ENCODE data around the gene OBP2B. TPM values are rescaled to one million over a fixed set of nuclear protein-coding genes. Genes with fewer than 3 reads are reported as not detected.
"Not testable (repeated sequence)": the region's sequence is repeated elsewhere in the genome, so short reads cannot be mapped to it uniquely, and the experiment has no call there.

The OBP2B gene
- total RNA-seq, 1 experiment from 2014 or later, result not detected

GRCh38 chr9:133228474-133229193, 19.6 kb upstream of the OBP2B start:
- not testable (repeated sequence) for DNase-seq, H3K4me3 ChIP-seq, H3K9me3 ChIP-seq, H3K36me3 ChIP-seq, H3K27me3 ChIP-seq

GRCh38 chr9:133227996-133228395, 18.9 kb upstream of the OBP2B start:
- H3K27me3 ChIP-seq, H3K9me3 ChIP-seq, H3K36me3 ChIP-seq: not testable (repeated sequence)

DNA sequence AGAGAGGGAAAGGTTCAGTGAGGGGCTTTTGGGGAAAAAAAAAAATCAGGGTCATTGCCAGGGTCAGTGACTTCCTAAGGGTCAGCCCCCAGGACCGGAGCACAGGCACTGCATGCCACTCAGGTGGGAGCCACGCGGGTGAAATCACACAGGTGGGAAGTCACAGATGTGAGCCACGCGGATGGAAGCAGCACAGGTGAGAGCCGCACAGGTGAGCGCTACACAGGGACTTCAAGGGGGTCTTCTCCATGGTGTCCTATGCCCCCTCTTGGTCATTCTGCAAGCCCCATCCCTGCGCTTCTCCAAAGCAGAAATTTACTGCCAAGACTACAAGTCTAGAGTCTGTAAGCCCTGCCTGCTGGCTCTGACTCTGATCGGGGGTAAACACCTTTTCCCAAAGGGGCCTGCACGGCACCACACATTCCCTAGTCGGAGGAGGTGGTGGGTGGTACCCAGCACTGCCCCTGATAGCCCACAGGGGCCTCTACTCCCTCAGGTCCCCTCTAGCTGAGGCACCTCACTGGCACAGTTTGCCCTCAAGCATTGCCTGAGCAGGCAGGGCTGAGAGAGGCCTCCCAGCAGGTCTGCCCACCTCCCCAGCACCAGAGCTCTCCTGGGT, 18.3 kb upstream of the OBP2B start:
- no peak for DNase-seq
- H3K4me3 ChIP-seq, result no peak overlapping the region
- no peaks in the 10 kb centered on the region for H3K36me3 ChIP-seq
- H3K9me3 ChIP-seq, result no peaks in the 10 kb centered on the region
- H3K27me3 ChIP-seq, result no peaks in the 10 kb centered on the region

More at GRCh38 chr9:133227996-133228395, 18.9 kb upstream of the OBP2B start:
- H3K4me3 ChIP-seq, DNase-seq: not testable (repeated sequence)

DNA sequence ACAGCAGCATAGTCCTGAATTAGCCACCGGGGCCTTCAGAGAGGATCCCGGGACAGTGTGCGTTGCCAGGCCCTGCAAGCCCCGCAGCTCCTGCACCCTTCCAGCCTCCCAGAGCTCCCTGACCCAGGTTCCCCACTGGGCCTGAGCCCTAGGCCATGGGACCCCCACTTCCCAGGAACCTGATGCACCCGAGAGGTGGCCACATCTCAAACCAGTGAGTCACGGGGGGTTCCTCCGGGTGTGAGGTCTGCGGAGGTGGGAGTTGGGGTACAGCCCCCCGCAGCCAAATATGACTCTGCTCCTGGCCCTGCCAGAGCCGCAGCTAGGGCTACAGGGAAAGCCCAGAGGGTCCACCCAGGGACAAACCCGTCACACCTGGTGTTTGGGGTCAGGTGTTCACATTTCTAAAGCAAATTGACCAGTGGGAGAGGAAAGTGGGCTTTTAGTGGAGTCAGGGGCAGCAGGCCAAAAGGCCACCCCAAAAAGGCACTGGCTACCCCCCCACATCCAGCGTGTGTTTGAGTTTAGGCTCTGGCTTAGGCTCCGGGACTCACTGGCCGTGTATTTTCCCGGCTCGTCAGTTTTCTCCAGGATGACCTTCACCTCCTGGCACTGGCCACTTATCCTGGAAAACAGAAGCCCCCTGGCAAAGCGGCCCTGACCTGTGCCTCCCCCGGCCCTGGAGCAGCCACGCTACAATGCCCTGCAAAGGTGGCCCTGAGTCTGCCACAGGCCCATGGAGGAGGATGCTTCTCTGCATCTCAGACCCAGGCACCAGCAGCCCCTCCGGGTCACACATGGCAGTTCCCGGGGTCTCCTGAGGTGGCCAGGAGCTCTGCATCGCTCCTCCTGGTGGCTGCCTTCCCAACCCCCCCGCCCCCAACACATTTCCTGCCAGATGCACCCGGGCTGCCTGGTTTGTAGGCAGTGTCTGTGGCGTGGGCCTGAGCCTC, 17.4 kb upstream of the OBP2B start:
- DNase-seq, result no peak

GRCh38 chr9:133225171-133226011, 16.3 kb upstream of the OBP2B start:
- no peaks in the 10 kb centered on the region for H3K36me3 ChIP-seq
- H3K9me3 ChIP-seq, result no peaks in the 10 kb centered on the region
- DNase-seq, result no peak

More for the DNA sequence above, 17.4 kb upstream of the OBP2B start:
- H3K4me3 ChIP-seq, result no peak overlapping the region
- no peaks in the 10 kb centered on the region for H3K36me3 ChIP-seq
- no peaks in the 10 kb centered on the region for H3K9me3 ChIP-seq
- no peaks in the 10 kb centered on the region for H3K27me3 ChIP-seq

DNA sequence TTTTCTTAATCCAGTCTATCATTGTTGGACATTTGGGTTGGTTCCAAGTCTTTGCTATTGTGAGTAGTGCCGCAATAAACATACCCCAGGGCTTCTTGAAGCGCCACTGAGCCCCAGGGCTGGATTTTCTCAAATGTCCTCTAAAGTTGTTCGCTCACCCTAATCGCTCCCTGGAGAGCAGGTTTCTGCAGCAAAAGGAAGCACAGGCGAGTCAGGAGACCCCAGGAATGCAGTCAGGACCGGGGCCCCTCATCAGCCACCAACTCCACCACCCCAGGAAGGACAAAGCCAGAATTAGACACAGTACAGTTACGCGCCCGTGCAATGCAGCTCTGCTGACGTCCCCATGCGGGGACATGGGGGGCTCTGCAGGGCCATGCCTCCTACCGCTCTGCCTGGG, 15.7 kb upstream of the OBP2B start:
- Histone ChIP-seq H3K27me3 (no peaks in the 10 kb centered on the region), H3K4me3 (no peak overlapping the region), H3K9me3 (no peaks in the 10 kb centered on the region), H3K36me3 (no peaks in the 10 kb centered on the region)
- DNase-seq, result no peak

More at GRCh38 chr9:133225171-133226011, 16.3 kb upstream of the OBP2B start:
- Histone ChIP-seq H3K27me3 (no peaks in the 10 kb centered on the region), H3K4me3 (no peak overlapping the region)

DNA sequence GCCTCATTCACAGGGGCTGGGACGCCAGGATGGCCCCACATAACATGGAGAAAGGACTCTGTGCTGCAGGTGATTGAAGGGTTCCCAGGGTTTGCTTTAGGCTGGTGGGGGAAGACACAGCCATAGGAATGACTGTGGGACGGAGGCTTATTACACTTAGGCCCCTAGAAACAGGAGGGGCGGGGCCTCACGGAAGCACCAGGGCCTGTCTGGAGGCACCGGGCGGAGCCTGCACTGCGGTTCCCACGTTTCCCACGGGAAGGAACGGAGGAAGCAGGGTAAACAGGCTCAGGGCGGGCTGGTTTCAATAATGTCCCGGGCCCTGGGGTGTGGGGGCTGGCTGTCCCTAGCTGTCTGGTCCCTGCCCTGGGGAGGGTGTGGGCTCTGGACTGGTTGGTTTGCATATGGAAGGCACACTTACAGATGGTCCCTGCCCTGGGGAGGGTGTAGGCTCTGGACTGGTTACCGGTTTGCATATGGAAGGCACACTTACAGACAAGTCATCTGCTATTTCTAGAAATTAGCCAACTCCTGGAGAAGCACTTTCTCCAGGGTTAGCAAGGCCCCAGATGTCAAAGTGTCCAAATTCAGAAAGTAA, 14.2 kb upstream of the OBP2B start:
- not testable (repeated sequence) for H3K27me3 ChIP-seq, H3K9me3 ChIP-seq, DNase-seq, H3K36me3 ChIP-seq, H3K4me3 ChIP-seq

- H3K27me3 ChIP-seq, H3K36me3 ChIP-seq, H3K4me3 ChIP-seq, H3K9me3 ChIP-seq, DNase-seq: not testable (repeated sequence)
These were observed 12.9 kb upstream of the OBP2B start for GRCh38 chr9:133221994-133222393.

DNA sequence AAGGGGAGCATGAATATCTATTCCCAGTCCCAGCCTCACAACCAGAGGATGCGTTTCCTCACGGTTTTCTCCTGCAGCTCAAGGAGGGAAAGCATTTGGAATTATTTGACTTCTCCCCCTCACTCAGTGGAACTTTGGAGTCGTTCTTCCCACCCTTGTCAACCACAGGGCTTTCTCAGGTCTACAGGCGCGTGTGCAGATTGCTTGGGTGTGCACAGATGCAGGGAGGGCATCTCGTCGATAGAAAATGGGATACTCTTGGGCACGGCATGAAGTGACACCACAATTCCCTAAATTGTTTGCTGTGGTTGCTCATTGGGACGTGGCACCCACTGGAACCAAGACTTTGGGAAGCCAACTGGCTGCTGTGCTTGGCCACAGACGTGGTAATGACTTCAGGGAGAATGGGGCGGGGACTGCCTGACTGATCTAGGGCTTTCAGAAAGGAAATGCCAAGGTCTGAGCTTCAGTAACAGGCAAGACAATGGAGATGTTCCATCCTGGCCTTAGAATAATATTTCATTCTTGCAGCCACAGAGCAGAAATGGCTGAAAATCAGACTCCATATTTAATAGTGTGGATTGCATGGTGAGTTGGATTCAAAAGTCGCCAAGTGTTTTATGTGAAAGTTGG, 12.2 kb upstream of the OBP2B start:
- H3K4me3 ChIP-seq, result no peak overlapping the region
- no peaks in the 10 kb centered on the region for H3K36me3 ChIP-seq
- no peaks in the 10 kb centered on the region for H3K27me3 ChIP-seq
- no peaks in the 10 kb centered on the region for H3K9me3 ChIP-seq
- DNase-seq, result no peak

- not testable (repeated sequence) for H3K36me3 ChIP-seq, H3K27me3 ChIP-seq, H3K9me3 ChIP-seq, DNase-seq, H3K4me3 ChIP-seq
These were observed 9.3 kb upstream of the OBP2B start for GRCh38 chr9:133218049-133218975.

DNA sequence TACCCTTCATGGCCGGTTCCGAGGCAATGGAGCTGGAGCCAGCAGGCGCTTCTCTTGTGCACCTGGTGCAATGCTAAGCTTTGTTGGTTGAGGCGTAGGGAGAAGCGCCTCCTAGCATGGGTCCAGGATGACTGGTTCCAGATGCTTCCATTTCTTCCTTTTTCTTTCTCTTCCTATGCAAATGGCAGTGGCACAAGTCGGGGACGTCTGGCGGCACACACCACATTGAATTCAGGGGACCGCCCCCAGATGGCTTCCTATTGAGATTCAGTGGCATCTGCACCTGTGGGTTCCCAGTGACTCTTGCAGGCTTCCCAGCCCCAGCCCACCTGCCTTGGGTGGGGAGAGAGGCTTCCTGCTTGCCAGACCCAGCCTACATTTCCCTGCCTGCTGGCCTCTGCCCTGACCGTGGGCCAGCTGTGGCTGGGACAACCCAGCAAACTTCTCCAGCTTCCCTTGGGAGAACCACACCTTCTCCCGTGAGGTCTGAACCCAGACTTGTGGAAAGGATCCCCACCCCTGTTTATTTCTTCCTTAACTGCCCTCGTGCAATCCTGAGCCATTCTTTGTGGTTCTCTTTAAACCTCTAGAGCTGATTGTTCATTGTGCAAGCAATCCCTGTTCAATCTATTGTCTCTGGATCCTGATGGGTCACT, 8.4 kb upstream of the OBP2B start:
- not testable (repeated sequence) for H3K9me3 ChIP-seq, H3K36me3 ChIP-seq, H3K4me3 ChIP-seq, DNase-seq, H3K27me3 ChIP-seq

GRCh38 chr9:133214276-133214675, 5.2 kb upstream of the OBP2B start:
- H3K27me3 ChIP-seq, H3K4me3 ChIP-seq, DNase-seq, H3K36me3 ChIP-seq: not testable (repeated sequence)
- H3K9me3 ChIP-seq, result peaks cover 11% of the 10 kb centered on the region

DNA sequence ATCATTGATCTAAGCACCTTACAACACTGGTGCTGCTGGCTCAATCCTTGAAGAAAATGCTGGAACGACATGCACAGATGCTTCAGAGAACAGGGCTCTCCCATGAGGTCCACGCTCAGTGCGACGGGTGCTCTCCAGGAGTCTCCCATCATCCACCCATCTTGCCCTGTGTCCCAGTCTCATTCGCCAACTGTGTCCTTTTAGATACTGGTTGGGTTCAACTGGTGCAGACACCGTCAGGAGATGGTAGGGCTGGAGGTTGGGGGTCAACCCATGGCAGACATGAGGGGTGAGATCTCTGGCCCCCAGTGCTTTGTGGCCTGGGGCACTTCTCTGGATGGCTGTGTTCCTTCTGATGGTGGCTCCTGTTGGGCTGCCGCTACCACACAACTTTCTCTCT, 1.6 kb upstream of the OBP2B start:
- DNase-seq, result no peak
- Histone ChIP-seq H3K36me3 (no peaks in the 10 kb centered on the region), H3K4me3 (no peak overlapping the region)

DNA sequence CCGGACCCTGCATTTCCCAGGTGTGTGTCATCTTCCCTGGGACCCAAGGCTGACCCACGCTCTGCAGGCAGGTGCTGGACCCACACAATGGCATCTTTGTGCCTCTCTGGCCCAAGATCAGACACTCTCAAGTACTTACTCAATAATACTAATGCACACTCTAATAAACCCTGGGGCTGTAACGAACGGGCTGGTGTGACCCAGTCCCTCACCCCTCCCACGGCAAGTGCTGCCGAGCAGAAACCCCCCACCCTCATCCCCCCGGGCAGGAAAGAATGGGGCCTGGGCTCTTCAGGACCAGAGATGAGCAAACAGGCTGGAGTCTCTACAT, 1.1 kb upstream of the OBP2B start:
- Histone ChIP-seq H3K27me3 (no peaks in the 10 kb centered on the region), H3K9me3 (peaks cover 11% of the 10 kb centered on the region), H3K36me3 (no peaks in the 10 kb centered on the region), H3K4me3 (no peak overlapping the region)
- DNase-seq, result no peak

More for the DNA sequence above, 1.6 kb upstream of the OBP2B start:
- H3K9me3 ChIP-seq, result peaks cover 11% of the 10 kb centered on the region
- H3K27me3 ChIP-seq, result no peaks in the 10 kb centered on the region
